Stimulated activated CD8-positive, alpha-beta memory T cell treated with anti-CD3 and anti-CD28 coated beads, Interleukin-12 subunit alpha, Interleukin-12 subunit beta, amount 100 ng/mL, for 24 hours (primary cell): Measurements from ENCODE around the gene PLEKHH2.

Experiments used
- DNase-seq: peaks from one replicate; pipeline ENCODE4 v3.0.0-alpha.2; 2020; ENCODE audit errors: extremely low read depth

PLEKHH2 gene

GRCh38 chr2:43812006-43812405 lies 174.9 kb downstream of the PLEKHH2 start:
- DNase-seq = no peak

GRCh38 chr2:43812947-43813346 lies 175.9 kb downstream of the PLEKHH2 start:
- no peak for DNase-seq

GRCh38 chr2:43814711-43815110 lies 177.7 kb downstream of the PLEKHH2 start:
- no peak for DNase-seq
